ENCODE measurements around the gene CENPS. TPM values are rescaled to one million over a fixed set of nuclear protein-coding genes. Genes with fewer than 3 reads are reported as not detected.

The CENPS gene
- 11.0 and 12.8 TPM in 2 replicates for total RNA-seq

DNA sequence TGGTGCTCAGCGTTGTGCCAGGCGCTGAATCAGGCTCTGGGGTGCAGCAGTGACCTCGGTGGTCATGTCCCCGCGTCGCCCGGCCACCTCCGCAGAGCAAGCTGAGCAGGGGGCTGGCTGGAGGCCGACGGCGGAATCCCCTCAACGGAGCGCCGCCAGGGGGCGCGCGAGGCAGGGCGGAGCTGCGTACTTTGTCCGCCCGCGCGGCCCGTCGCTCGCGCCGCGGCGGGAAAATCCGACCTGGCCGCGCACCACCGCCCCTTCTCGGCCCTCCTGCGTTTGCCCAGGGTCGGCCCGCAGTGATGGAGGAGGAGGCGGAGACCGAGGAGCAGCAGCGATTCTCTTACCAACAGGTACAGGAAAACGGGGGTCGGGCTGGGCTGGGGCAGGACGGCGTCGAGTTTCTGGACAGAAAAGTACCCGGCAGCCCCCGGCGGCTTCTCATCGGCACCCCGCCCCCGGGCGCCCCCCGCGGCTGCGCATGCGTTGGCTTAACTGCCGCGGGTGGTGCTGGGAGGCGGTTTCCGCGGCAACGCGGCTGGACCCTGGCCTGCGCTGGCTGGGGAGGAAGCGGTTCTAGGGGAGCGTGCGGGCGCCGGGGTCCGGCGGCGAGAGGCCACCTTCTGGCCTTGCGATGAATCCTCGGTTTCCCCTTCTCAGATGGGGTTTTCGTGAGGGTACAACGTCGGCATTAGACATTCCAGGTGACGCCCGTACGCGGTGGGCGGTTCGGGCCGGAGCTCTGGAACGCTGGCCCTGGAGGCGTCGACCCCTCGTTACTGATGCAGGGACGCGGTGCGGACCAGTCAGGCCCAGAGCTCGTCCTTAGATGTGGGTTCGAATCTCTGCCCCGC lies at the start of gene CENPS:
TSS of gene CENPS (plus strand) at position 218 of the 854 bp plus-strand sequence. CDS start at position 303, 85 bp downstream.
- intact Hi-C loops (cut with micrococcal nuclease): loop anchor here (1.0 to 5.0 kb wide), 7 partner anchors 26 to 804 kb away; partner anchors contain the start of genes CTNNBIP1 and DFFA

DNA sequence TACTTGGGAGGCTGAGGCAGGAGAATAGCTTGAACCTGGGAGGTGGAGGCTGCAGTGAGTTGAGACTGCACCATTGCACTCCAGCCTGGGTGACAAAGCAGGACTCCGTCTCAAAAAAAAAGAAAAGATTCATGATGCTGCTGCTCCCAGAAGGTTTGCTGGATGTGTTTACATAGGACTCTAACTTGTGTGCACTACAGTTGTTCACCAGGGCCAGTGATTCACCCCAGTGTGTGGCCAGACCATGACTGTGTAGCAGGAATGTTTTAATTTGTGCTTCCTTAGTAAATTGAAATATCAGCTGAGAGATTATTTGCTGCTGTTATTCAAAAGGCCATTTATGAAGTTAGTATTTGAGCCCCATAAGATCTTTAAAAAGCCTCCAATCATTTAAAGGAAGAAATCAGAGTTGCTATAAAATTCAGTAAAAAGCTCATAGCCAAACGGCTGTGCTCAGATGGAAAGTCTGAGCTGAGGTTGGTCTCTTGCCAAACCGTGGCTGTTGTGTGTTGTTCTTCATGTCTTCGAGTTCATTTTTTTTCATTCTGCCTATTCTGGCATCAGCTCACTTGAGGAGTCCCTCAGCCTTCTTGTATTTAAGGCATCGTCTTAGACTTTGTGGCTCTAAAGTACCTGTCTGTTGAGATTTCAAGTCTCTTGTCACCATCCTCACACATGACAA lies 49.5 kb upstream of the CENPS start:
- intact Hi-C loops (cut with micrococcal nuclease): no loop called here

DNA sequence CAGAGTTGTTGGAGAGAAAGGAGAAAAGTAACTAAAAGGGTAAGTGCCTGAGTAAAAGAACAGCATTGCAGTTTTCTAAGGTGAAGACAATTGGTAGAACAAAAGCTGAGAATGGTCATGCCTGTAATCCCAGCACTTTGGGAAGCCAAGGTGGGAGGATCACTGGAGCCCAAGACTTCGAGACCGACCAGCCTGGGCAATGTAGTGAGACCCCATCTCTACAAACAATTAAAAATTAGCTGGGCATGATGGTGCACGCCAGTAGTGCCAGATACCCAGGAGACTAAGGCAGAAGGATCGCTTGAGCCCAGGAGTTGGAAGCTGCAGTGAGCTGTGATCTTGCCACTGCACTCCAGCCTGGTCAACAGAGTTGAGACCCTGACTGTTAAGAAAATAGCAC lies 46.6 kb upstream of the CENPS start:
- intact Hi-C loops (cut with micrococcal nuclease): no loop called here

DNA sequence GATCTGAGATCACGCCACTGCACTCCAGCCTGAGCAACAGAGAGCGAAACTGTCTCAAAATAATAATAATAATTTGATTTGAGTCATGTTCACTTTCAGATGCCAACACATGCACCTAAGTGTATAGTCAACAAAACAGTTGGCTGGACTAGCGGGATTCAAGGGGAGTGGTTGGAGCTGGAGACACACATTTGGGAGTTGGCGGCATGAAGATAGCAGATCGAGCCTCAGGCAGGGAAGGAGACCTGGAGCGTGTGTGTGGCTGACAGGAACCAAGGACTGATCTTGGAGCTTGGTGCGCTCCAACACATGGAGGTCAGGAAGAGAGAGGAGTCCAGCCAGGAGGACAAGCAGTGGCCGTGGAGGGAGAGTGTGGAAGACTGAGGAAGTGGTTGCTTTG lies 46.0 kb upstream of the CENPS start:
- intact Hi-C loops (cut with micrococcal nuclease): no loop called here

DNA sequence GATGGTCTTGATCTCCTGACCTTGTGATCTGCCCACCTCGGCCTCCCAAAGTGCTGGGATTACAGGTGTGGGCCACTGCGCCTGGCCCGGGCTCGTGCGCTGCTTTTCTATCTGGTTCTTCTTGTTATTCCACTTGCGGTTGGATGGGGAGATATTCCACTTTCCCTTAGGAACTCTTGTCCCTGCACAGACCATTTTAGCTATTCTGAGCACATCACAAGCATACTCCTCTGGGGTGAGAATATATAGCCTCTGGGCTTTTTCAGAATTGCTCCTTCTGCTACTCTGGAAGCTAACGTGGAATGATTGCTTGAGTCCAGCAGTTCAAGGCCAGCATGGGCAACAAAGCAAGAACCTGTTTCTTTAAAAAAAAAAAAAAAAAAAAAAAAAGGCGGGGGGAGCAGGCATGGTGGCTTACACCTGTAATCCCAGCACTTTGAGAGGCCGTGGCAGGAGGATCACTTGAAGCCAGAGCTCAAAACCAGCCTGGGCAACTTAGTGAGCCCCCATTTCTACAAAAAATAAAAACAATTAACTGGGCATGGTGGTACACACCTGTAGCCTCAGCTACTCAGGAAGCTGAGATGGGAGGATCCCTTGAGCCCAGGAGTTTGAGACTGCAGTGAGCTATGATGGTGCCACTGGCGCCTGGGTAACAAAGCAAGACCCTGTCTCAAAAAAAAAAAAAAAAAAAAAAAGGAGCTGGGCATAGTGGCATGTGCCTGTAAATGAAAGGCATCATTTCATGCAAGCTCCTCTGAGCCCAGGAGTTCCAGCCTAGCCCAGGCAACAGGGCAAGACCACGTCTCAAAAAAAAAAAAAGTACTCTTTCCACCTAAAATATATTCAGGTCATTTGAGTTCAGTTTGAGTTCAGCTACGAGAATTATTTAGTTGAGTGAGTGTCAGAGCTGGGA lies 43.2 kb upstream of the CENPS start:
- intact Hi-C loops (cut with micrococcal nuclease): no loop called here

DNA sequence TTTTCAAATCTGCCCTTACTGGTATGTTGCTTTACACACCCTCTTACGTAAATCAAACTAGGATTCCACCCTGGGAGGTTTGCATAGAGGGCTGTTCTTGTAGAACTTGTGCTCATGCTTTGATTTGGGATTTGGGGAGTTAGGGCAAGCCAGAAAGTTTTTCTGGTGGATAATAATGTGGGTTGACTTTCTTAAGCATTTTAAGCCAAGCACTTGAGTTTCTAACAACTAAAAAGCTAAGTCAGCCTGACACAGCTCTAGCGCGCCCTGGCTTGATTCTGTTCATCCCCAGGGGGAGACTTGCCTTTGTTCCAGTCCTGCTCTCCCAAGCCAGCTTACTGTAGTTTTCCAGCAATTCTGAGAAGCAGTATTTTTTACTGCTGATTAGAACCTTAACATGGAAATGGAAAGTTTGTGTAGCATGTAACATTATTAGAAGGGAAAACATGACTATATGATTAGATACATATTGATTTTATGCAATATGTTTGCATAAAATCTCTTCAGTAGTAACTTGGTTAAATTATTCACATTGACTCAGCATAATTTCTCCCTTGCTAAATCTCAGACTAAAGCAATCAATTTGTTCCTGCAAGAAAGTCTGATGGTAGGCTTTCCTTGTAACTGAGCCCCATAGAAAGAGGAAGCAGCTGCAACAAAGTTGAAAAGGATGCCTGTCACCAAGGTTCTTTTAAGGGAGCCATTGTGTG lies 42.4 kb upstream of the CENPS start:
- intact Hi-C loops (cut with micrococcal nuclease): loop anchor here (1.0 kb wide), 1 partner anchor 10 kb away; no protein-coding TSS in a partner anchor

DNA sequence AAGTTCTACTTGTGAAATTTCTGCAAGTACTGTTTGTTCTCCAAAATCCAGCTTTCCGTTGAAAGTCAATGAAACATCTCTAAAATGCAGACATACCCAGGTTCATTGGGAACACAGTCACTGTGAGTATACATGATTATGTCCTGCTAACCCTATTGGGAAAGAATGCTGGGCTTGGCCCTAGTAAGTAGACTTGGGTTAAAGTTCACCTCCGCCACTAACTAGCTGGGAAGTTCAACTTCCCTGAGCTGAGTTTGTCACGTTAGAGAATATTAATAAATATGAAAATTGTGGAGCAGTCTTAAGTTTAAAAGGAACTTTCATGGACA lies 41.9 kb upstream of the CENPS start:
- intact Hi-C loops (cut with micrococcal nuclease): loop anchor here (1.0 kb wide), 1 partner anchor 10 kb away; no protein-coding TSS in a partner anchor

DNA sequence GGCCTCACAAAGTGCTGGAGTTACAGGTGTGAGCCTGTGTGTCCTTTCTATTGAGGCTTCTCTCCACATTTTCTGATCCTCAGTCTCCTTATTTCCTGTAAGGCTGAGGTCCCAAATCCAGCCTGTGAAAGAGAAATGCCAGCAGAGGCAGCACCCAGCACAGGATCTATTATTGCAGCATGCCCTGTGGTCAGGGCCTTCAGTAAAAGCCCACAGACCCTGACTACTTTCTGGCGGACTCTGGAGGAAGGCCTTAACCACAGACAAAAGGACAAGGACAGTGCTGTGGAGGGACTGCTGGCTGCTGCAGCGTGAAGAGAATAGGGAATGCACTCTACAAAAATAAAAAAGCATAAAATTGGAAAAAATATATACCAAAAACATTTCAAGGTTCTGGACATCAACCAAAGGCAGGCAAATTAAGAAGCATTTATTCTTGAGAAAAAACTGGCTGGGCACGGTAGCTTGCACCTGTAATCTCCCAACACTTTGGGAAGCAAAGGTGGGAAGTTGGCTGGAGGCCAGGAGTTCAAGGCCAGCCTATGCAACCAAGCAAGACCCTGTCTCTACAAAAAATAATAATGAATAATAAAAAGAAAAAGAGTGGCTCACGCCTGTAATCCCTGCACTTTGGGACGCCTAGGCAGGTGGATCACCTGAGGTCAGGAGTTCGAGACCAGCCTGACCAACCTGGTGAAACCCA lies 40.8 kb upstream of the CENPS start:
- intact Hi-C loops (cut with micrococcal nuclease): no loop called here

DNA sequence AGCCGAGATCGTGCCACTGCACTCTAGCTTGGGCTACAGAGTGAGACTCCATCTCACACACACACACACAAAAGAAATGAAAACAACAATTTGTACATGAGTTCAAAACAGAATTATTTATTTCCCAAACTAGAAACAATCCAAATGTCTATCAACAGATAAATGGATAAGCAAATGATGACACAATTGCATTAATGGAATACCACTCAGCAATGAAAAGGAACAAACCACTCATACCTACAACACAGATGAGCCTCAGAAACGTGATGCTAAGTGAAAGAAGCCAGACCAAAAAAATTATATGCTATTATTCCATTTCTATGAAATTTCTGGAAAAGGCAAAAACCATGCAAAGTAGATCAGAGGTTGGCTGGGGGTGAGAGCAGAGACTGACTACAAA lies 33.4 kb upstream of the CENPS start:
- intact Hi-C loops (cut with micrococcal nuclease): loop anchor here (5.0 kb wide), 1 partner anchor 615 kb away; the partner anchor contains the start of gene TARDBP

DNA sequence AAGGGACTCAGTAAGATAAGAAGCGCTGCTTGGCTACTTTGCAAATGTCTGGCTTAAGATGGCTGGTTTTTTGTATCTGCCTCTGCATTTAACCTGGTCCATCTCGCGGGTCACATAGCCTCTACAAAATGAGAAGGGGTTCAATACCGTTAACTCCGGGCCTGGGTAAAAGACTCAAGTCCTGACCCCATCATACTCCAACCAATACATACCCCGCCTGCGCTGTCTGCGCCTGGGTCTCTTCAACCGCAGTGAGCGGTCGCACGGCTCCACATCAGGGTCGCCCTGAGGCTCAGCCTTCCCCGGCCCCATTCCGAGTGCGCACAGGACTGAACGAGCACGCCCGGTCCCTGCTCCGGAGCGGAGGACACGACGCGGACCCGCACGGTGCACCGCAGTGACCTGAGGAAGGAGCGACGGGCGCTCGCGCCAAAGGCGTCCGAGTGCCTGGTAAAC lies 31.9 kb upstream of the CENPS start:
- intact Hi-C loops (cut with micrococcal nuclease): loop anchor here (1.0 to 5.0 kb wide), 12 partner anchors 10 to 860 kb away; partner anchors contain the start of genes KIF1B, LZIC, NMNAT1 and PEX14

DNA sequence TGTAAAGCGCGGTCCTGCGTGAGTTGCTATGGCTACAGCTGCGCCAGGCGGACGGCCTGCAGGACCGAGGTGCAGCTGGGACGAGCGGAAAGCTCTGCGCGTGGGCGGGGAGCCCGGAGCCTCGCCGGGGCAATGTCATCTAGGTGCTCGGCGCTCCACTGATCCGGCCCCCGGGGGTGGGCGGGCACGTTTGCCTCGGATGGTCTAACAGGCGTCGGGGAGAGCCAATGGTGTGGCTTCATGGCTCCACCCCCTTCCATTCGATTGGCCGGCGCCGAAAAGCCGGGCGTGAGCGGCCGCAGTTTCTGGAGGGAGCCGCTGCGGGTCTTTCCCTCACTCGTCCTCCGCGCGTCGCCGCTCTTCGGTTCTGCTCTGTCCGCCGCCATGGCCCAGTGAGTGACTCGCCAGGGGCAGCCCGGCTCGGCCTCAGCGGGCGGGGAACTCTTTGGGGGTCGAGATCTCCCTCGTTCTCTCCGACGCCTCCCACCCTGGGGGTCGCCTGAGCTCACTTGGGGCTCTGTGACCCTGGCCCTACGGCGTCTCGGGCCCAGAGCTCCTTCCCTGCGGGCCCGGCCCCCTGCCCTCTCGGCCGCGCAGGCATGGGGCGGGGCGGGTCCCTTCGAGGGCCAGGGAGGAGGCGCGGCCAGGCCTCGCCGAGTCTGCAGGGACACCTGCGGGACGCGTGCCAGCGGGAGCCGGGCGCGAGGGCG lies 31.3 kb upstream of the CENPS start, which contains the start of gene PGD:
TSS of gene PGD (plus strand) at position 331 of the 710 bp plus-strand sequence. CDS start at position 385, 54 bp downstream.
- intact Hi-C loops (cut with micrococcal nuclease): loop anchor here (1.0 to 5.0 kb wide), 12 partner anchors 11 to 860 kb away; partner anchors contain the start of genes KIF1B, LZIC, NMNAT1 and PEX14

DNA sequence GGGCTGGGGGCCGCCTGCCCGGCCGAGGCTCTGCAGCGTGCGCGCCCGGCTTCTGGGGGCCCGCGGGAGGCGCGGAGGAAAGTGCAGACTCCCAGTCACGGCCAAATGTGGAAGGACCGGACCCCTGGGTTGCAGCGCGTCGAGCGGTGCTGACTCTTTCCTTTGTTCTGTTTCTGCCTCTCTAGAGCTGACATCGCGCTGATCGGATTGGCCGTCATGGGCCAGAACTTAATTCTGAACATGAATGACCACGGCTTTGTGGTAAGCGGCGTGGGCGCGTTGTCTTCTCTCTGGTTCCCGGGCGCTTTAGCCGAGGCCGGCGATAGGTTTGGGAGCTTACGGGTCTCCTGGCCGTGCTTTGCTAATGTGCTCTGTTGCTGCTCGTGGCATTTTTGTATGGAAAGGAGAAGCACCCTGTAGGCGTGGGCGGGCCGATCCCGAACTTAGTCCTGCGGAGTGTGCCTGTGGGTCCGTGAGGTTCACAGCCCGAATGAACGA lies 30.7 kb upstream of the CENPS start:
- intact Hi-C loops (cut with micrococcal nuclease): loop anchor here (2.0 to 5.0 kb wide), 3 partner anchors 457 to 861 kb away; partner anchors contain the start of genes LZIC, NMNAT1, SLC25A33 and TARDBP

DNA sequence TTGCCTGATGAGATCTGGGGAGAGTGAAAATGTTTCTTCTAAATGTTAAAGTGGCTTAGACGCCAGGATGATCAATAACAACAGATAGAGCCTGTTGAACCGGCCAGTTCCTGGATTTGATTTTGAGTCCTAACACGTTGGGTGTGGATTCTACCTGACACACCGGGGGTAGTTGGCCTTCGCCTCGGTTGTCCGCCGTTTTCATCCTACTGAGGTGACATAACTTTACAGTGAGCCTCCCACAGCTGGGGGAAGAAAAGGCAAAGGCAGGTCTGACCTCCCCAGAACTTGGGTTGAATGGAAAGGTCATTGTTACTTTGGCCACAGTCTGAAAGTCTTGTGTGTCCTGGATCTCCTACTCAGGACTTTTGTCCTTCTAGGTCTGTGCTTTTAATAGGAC lies 30.2 kb upstream of the CENPS start:
- intact Hi-C loops (cut with micrococcal nuclease): no loop called here

DNA sequence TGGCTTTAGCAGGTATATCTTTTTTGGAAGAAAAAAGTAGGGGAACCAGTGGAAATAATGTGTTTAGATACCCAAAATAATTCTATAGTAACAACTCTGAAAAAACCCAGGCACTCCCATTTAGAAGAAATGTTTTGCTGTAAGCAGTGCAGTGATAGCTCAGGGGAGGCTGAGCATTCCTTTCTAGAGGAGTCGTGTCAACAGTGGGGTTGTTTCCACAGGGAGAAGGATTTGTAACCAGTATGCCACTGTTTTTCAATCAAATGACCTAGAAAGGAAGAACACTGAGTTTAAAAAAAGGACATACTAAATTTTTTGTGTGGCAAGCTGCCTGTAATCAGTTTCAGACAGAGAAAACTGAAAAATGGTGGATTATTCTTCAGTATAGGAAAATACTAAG lies 29.0 kb upstream of the CENPS start:
- intact Hi-C loops (cut with micrococcal nuclease): no loop called here

DNA sequence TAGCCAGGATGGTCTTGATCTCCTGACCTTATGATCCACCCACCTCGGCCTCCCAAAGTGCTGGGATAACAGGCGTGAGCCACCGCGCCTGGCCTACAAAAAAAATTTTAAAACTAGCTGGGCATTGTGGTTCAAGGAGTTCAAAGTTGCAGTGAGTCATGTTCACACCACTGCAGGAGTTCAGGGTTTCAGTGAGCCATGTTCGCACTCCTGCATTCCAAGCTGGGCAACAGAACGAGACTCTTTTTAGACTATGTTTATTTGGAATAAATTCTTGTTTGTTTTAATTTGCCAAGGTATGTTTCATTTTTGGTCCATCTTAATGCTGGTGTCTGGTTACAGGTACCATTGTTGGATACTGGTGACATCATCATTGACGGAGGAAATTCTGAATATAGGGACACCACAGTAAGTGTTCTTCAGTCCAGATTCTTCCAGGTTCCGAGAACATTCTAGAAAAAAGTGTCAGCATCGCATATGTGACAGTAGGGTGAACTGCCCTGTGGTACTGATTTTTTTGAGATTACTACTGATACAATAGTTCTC lies 27.4 kb upstream of the CENPS start:
- intact Hi-C loops (cut with micrococcal nuclease): no loop called here

DNA sequence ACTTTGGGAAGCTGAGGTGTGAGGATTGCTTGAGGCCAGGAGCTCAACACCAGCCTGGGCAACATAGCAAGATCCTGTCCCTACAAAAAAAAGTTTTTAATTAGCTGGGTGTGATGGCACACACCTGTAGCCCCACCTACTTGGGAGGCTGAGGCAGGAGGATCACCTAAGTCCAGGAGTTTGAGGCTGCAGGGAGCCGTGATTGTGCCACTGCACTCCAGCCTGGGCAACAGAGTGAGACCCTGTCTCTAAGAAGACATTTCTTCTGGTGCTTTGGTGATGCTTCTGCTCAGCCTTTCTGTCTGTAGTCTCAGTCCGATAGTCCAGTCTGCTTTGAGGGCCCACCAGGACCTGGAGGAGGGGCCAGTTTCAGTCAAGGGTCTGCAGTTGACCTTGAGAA lies 23.0 kb upstream of the CENPS start:
- intact Hi-C loops (cut with micrococcal nuclease): no loop called here

DNA sequence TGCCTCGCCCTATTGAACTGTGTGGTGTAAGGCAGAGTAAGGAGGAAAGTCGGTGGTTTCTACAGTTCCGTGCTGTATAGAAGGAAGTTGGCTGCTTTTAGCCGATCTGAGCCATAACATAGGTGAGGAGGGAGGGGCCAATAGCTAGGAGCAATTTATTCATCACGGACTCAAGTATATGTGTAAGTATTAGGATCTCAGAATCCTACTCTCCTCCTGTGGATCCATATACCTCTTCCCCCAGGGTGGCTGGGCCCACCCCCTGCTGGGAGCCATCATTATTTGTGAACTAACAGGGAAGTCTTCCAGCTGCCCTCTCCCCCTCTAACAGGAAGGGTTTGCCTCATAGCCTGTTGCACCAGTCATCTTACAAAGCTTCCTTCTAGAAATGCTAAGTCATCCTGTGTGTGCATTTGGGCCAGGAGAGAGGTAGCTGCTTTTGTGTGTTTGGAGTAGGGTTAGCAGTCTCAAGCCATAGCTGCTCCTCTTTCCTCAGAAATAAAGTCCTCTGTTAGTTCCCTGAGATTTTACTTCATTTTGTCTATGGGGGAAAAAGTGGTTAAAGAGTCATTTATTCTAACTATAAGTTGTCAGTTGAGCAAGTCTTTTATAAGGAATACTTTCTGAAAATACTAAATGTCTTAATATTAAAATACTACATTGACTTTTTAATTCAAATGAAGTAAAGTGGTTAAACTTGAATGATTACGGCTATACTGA lies 14.9 kb upstream of the CENPS start:
- intact Hi-C loops (cut with micrococcal nuclease): loop anchor here (1.0 kb wide), 1 partner anchor 17 kb away; no protein-coding TSS in a partner anchor

DNA sequence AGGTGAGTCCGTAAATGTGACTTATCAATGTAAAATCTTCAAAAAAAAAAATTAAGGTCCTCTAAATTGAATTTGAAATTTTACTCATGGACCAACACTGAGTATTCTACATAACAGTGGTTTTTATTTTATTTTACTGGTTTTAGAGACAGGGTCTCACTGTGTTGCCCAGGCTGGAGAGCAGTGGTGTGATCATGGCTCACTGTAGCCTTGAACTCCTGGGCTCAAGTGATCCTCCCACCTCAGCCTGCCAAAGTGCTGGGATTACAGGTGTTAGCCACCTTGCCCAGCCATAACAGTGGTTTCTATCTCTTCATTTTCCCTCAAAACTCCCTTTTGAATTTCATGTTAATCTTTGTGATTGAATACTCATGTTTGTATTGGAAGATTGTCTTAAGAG lies 14.3 kb upstream of the CENPS start:
- intact Hi-C loops (cut with micrococcal nuclease): loop anchor here (1.0 kb wide), 1 partner anchor 18 kb away; no protein-coding TSS in a partner anchor

Measured in T-helper 1 cell treated with Interleukin-12 subunit alpha and Interleukin-12 subunit beta and Interleukin-4 antibody, amounts not matched to agents 30 ng/mL and 1 ng/mL, for 36 hours (primary cell).